T-helper 1 cell treated with Interleukin-12 subunit alpha and Interleukin-12 subunit beta and Interleukin-4 antibody, amounts not matched to agents 30 μg/mL and 1 μg/mL, for 36 hours (primary cell): ENCODE data around the gene MUC4.

ENCODE experiments used
- H3K27ac Mint-ChIP-seq: one replicate; pipeline ENCODE4 v1.8.0; 2021; ENCODE audit warnings: mild to moderate bottlenecking, mixed read lengths
- H3K27me3 Mint-ChIP-seq: one replicate; pipeline ENCODE4 v1.8.0; 2021; ENCODE audit warnings: low read depth, mixed read lengths
- H3K36me3 Mint-ChIP-seq: one replicate; pipeline ENCODE4 v1.8.0; 2021; ENCODE audit warnings: low read depth, mixed read lengths
- H3K4me1 Mint-ChIP-seq: one replicate; pipeline ENCODE4 v1.8.0; 2021; ENCODE audit warnings: low read depth, mixed read lengths
- H3K4me3 Mint-ChIP-seq: one replicate; pipeline ENCODE4 v1.8.0; 2021; ENCODE audit warnings: mild to moderate bottlenecking, moderate library complexity, mixed read lengths
- H3K9me3 Mint-ChIP-seq: one replicate; pipeline ENCODE4 v1.8.0; 2021; ENCODE audit warnings: mixed read lengths

Gene MUC4

DNA sequence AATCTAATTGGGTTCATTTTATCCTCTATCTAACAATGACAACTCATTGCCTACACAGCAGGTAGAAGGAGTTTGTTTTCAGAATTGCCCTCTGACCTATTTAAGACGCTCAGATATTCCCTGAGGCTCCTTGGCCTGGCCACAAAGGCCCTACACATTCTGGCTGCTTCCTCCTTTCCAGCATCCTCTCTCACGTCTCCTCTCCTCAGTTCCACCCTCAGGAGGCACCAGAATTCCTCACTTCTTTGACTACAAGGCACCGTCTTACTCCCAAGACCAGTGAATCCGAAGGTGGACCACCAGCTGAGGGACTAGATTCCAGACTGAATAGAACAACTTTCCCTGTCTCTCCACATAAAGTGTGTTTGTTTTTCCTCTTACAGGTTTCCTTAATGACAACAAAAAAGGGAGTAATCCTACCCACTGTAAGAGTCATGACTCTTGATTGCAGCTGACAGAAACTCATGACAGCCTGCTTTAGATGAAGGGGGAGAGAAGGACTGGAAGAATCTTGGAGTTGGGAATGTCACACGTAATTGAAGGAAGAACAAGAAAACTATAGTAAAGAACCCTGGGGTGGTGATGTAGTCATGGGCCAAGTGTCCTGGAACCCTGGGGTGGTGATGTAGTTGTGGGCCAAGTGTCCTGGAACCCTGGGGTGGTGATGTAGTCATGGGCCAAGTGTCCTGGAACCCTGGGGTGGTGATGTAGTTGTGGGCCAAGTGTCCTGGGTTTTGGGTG is 112.9 kb downstream of the MUC4 start:
- no peaks in the 10 kb centered on the region for H3K4me1 Mint-ChIP-seq
- H3K36me3 Mint-ChIP-seq = peaks cover 26% of the 10 kb centered on the region
- H3K27me3 Mint-ChIP-seq = no peaks in the 10 kb centered on the region
- H3K9me3 Mint-ChIP-seq = no peaks in the 10 kb centered on the region
- no peak overlapping the region for H3K27ac Mint-ChIP-seq
- no peak overlapping the region for H3K4me3 Mint-ChIP-seq

DNA sequence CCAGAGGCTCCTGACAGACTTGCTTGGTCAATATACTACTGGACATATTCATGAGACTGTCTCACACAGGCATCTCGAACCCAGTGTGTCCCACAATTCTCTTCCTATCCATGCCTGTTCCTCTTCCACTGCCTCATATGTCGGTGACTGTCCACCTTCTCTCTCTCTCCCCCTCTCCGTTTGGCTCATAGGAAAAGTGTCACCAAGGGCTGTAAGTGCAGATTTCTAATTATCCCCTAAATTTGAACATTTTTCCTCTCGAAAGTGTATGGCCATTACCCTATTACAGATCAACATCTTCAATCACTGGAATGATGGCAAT is 113.4 kb downstream of the MUC4 start:
- no peak overlapping the region for H3K4me3 Mint-ChIP-seq
- no peak overlapping the region for H3K27ac Mint-ChIP-seq
- peaks cover 30% of the 10 kb centered on the region for H3K36me3 Mint-ChIP-seq
- no peaks in the 10 kb centered on the region for H3K4me1 Mint-ChIP-seq
- H3K9me3 Mint-ChIP-seq = no peaks in the 10 kb centered on the region
- H3K27me3 Mint-ChIP-seq = no peaks in the 10 kb centered on the region

DNA sequence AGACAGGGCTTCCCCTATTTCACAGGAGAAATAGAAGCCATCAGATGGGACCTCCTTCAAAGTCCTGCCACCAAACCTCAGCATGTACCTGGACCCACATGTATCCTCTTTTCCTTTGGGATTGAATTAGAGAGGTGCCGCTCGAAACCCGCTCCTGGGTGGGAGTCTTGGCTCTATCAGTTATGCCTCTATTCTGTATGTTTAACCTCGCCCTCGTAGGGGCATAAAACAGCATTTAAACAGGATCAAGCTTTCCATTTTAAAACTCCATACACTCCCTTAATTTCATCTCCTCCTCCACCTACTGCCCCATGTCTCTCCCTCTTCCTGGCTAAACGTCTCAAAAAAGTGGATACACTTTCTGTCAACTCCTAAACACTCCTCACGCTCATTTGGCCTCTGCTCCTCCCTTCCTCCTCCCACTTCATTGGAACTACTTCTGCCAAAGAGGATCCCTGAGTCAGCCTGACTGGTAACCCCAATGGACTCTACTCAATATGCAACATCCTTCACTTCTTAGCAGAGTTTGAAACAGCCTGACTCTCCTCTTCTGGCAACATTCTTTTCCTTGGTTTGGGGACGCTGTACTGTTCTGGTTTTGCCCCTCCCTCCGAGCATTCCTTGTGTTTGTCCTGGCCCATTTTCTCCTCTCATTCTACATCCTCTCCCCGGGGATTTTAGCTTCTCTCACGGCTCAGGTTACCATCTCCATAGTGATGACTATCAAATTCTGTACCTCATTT is 114.0 kb downstream of the MUC4 start:
- H3K27ac Mint-ChIP-seq = no peak overlapping the region
- no peaks in the 10 kb centered on the region for H3K27me3 Mint-ChIP-seq
- peaks cover 3% of the 10 kb centered on the region for H3K4me1 Mint-ChIP-seq
- no peak overlapping the region for H3K4me3 Mint-ChIP-seq
- H3K36me3 Mint-ChIP-seq = peaks cover 33% of the 10 kb centered on the region
- H3K9me3 Mint-ChIP-seq = no peaks in the 10 kb centered on the region
